Measurements from ENCODE around the gene ANXA2. TPM values are rescaled to one million over a fixed set of nuclear protein-coding genes. Genes with fewer than 3 reads are reported as not detected.

ANXA2 gene
- total and polyA plus RNA-seq, 12 donors: 314 to 1,002 (median 478) TPM

GRCh38 chr15:60399931-60400330 is 2.1 kb upstream of the ANXA2 start:
- Histone ChIP-seq H3K9me3 (replicated peaks in 1 of 3) (no peaks in the 10 kb centered on the region), H3K4me3 (no peak overlapping the region), H3K36me3 (replicated peaks in 1 of 2) (peaks cover 0 to 11% of the 10 kb centered on the region in 2 donors), H3K4me1 (replicated peaks in 1 of 2) (peaks cover 25 to 26% of the 10 kb centered on the region in 2 donors), H3K27ac (peak overlapping the region in 1 of 5 donors; percentile 17), H3K27me3 (no peaks in the 10 kb centered on the region)
- DNase-seq: no peak
- no peak for TF ChIP-seq POLR2A (IDR thresholded peaks at IDR 0.05)
- TF ChIP-seq, protein P1, sequence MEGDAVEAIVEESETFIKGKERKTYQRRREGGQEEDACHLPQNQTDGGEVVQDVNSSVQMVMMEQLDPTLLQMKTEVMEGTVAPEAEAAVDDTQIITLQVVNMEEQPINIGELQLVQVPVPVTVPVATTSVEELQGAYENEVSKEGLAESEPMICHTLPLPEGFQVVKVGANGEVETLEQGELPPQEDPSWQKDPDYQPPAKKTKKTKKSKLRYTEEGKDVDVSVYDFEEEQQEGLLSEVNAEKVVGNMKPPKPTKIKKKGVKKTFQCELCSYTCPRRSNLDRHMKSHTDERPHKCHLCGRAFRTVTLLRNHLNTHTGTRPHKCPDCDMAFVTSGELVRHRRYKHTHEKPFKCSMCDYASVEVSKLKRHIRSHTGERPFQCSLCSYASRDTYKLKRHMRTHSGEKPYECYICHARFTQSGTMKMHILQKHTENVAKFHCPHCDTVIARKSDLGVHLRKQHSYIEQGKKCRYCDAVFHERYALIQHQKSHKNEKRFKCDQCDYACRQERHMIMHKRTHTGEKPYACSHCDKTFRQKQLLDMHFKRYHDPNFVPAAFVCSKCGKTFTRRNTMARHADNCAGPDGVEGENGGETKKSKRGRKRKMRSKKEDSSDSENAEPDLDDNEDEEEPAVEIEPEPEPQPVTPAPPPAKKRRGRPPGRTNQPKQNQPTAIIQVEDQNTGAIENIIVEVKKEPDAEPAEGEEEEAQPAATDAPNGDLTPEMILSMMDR (IDR thresholded peaks at IDR 0.05): no peak
- intact Hi-C loops (cut with DNase I): no loop called here
- WGBS, 4 donors: 50 to 85% (median 72%) methylated on average over 1 of the region's 1 CpG

DNA sequence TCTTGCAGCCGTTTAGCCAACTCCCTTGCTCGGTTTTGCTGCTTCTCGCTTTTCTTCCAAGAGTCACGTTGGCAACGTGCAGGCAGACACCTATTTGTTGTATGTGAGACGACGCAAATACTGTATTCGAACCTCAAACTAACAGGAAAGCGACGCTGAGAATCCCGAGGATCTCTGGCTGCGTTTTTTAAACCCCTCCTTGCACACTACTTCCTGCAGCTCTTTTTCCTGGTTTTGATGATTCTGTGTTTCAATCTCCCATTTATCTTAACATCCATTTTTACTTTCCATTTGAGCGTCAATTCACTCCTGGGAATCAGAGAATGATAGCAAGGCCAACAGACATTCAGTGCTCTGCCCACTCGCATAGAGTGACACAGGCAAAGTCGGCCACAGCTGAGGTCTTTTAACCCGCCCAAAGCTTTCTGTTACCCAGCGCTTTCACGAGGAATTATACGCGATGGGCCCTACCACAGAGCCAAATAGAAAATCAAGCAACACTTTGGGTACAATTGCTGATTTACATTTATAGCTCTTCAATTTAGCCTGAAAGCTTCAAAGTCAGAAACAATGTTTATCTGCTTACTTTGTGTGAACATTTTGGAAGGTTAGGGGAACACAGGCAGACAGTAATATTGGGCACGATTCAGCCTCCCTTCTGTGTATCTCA is 1.6 kb upstream of the ANXA2 start:
- peaks cover 30 to 32% of the 10 kb centered on the region in 2 donors for H3K4me1 ChIP-seq (replicated peaks in 1 of 2)
- intact Hi-C loops (cut with DNase I): no loop called here
- peak in 1 of 7 donors; percentile 43 for DNase-seq
- H3K27me3 ChIP-seq: no peaks in the 10 kb centered on the region
- TF ChIP-seq, protein P1 (IDR thresholded peaks at IDR 0.05): no peak
- TF ChIP-seq POLR2A (IDR thresholded peaks at IDR 0.05): no peak
- WGBS, 4 donors: 52 to 67% (median 60%) methylated on average over 21 of the region's 21 CpGs
- peaks cover 0 to 11% of the 10 kb centered on the region in 2 donors for H3K36me3 ChIP-seq (replicated peaks in 1 of 2)
- H3K4me3 ChIP-seq: peak overlapping the region in 1 of 4 donors; percentile 84
- peak overlapping the region in 2 of 5 donors; percentile 17 to 97 for H3K27ac ChIP-seq
- H3K9me3 ChIP-seq (replicated peaks in 1 of 3): no peaks in the 10 kb centered on the region

GRCh38 chr15:60396958-60397771 is 621 bp downstream of the ANXA2 start:
- H3K9me3 ChIP-seq (replicated peaks in 1 of 3): no peaks in the 10 kb centered on the region
- TF ChIP-seq, protein P1 (IDR thresholded peaks at IDR 0.05): no peak
- TF ChIP-seq POLR2A (IDR thresholded peaks at IDR 0.05): peak in 1 of 2 donors; percentile 25
- H3K27me3 ChIP-seq: no peaks in the 10 kb centered on the region
- intact Hi-C loops (cut with DNase I): no loop called here
- H3K4me3 ChIP-seq: peak overlapping the region in 3 of 4 donors; percentile 77 to 84 (median 81)
- WGBS, 4 donors: 8 to 13% (median 13%) methylated on average over 24 to 37 of the region's 37 CpGs
- peaks cover 49 to 54% of the 10 kb centered on the region in 2 donors for H3K4me1 ChIP-seq (replicated peaks in 1 of 2)
- peak; percentile 58 to 79 (median 72) for DNase-seq
- peak overlapping the region; percentile 76 to 97 (median 89) for H3K27ac ChIP-seq
- peaks cover 0 to 11% of the 10 kb centered on the region in 2 donors for H3K36me3 ChIP-seq (replicated peaks in 1 of 2)

GRCh38 chr15:60396560-60396957 is 1.2 kb downstream of the ANXA2 start:
- peak overlapping the region in 2 of 4 donors; percentile 81 to 84 for H3K4me3 ChIP-seq
- DNase-seq: no peak
- no peaks in the 10 kb centered on the region for H3K27me3 ChIP-seq
- H3K27ac ChIP-seq: peak overlapping the region; percentile 5 to 97 (median 89)
- WGBS, 4 donors: 50 to 65% (median 56%) methylated on average over 4 to 5 of the region's 5 CpGs
- H3K9me3 ChIP-seq (replicated peaks in 1 of 3): no peaks in the 10 kb centered on the region
- peaks cover 0 to 11% of the 10 kb centered on the region in 2 donors for H3K36me3 ChIP-seq (replicated peaks in 1 of 2)
- TF ChIP-seq POLR2A (IDR thresholded peaks at IDR 0.05): no peak
- TF ChIP-seq, protein P1 (IDR thresholded peaks at IDR 0.05): no peak
- intact Hi-C loops (cut with DNase I): no loop called here
- peaks cover 55 to 60% of the 10 kb centered on the region in 2 donors for H3K4me1 ChIP-seq (replicated peaks in 1 of 2)
